C4-2B (cell line): Measurements from ENCODE around the gene MRAS.

Experiments
- H3K27ac ChIP-seq: fragments of 450-650 bp; 2 replicates; pipeline ENCODE4 v1.5.1; 2017
- CTCF ChIP-seq: fragments of 450-650 bp; conservative IDR thresholded peaks from 2 replicates; pipeline ENCODE4 v1.5.1; 2017; ENCODE audit warnings: mild to moderate bottlenecking
- ZFX ChIP-seq: fragments of 450-650 bp; IDR thresholded peaks from 2 replicates; pipeline ENCODE4 v1.6.1; 2017

The MRAS gene

GRCh38 chr3:138317687-138318086 is 30.7 kb upstream of the MRAS start:
- TF ChIP-seq CTCF (no peak), ZFX (no peak)
- no peak overlapping the region for H3K27ac ChIP-seq

GRCh38 chr3:138323971-138324370 is 24.4 kb upstream of the MRAS start:
- no peak for TF ChIP-seq CTCF
- TF ChIP-seq ZFX, result no peak
- H3K27ac ChIP-seq, result no peak overlapping the region

- TF ChIP-seq ZFX, result no peak
- no peak for TF ChIP-seq CTCF
Measured at GRCh38 chr3:138325990-138326389, 22.4 kb upstream of the MRAS start.

GRCh38 chr3:138326866-138327595 is 21.3 kb upstream of the MRAS start:
- TF ChIP-seq ZFX (no peak), CTCF (no peak)
- H3K27ac ChIP-seq, result no peak overlapping the region

More at GRCh38 chr3:138325990-138326389, 22.4 kb upstream of the MRAS start:
- H3K27ac ChIP-seq, result no peak overlapping the region

GRCh38 chr3:138327831-138328230 is 20.5 kb upstream of the MRAS start:
- TF ChIP-seq ZFX (no peak), CTCF (no peak)
- no peak overlapping the region for H3K27ac ChIP-seq

GRCh38 chr3:138328341-138328740 is 20.0 kb upstream of the MRAS start:
- TF ChIP-seq ZFX (no peak), CTCF (no peak)
- H3K27ac ChIP-seq, result no peak overlapping the region

GRCh38 chr3:138329127-138329983 is 19.0 kb upstream of the MRAS start, which contains the start of gene NME9:
Gene NME9 (minus strand): TSS chr3:138329851. CDS start chr3:138329335, 516 bp downstream.
- H3K27ac ChIP-seq, result peak within 1 kb of the TSS; percentile 54
- TF ChIP-seq CTCF (peak; percentile 95), ZFX (no peak)
